Superior temporal gyrus (tissue), 1 donor: ENCODE data around the gene ACTN1.
"Not testable (repeated sequence)": the region's sequence is repeated elsewhere in the genome, so short reads cannot be mapped to it uniquely, and the experiment has no call there.

Source experiments
- DNase-seq: peaks from one replicate; pipeline ENCODE4 v3.0.0-alpha.2; 2016; ENCODE audit errors: extremely low spot score

ACTN1 gene

GRCh38 chr14:68979021-68979721 is at the start of gene ACTN1:
Gene ACTN1 (minus strand): TSS chr14:68979302. CDS start chr14:68979056, 246 bp downstream.
- peak; percentile 69 for DNase-seq

DNA sequence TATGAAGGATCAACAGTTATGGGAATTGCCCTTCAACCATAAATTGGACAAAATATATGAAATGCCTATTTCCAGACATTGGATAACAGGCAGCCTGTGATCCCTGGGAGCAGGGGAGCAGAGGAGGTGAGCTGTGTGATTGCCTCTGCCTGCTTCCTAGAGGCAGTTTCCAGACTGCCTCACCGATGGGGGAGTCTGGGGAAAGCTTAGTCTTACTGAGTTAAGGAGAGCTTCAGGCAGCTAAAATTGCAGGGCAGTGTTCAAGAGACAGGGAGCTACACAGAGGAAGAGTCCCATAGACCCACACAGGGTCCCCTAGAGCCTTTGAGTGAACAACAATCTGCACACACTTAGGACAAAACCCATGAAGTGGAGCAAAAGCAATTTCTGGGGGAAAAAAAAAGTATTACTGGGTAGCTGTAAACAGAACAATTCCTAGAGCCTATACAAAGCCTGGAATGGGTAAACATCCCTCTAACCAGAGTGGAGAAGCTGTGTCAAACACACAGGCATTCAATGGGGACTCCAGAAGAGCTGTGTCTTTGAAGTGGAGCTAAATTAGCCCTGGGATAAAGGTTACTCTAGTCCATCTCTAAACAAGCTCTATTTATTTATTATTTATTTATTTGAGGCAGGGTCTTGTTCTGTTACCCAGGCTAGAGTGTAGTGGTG is 48.3 kb upstream of the ACTN1 start:
- DNase-seq = no peak

DNA sequence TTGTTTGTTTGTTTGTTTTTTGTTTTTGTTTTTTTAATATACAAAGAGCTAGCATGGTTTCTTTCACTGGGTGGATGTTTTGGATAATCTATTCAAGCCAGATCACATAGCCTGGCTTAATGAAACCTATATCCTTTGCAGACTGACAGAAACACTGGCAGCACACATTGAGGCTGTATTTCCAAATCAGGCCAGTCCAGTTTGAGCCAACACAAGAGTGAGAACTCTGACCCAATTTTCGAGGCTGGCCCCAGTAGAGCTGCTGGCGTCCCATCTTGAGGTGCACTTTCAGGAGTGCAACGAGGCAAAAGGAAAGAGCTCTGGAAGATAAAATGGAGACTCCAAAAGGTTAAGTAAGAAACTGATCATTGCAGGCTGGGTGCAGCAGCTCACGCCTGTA is 43.9 kb upstream of the ACTN1 start:
- DNase-seq = no peak

- not testable (repeated sequence) for DNase-seq
Measured at GRCh38 chr14:69022093-69022492, 43.0 kb upstream of the ACTN1 start.

DNA sequence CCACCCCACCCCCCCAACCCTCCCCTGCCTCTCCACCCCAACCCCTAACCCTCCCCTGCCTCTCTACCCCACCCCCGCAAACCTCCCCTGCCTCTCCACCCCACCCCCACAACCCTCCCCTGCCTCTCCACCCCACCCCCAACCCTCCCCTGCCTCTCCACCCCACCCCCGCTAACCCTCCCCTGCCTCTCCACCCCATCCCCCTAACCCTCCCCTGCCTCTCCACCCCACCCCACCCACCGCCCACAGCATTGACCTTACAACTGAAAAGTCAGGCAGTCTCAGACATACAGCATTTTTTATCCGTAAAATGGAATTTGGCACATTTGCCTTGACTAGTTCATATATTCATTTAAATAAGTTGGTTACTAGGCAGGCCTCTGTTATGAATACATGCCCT is 38.6 kb upstream of the ACTN1 start:
- no peak for DNase-seq

- DNase-seq = no peak
Measured at GRCh38 chr14:69014829-69015259, 35.7 kb upstream of the ACTN1 start.

GRCh38 chr14:69013943-69014782 is 35.1 kb upstream of the ACTN1 start:
- no peak for DNase-seq

DNA sequence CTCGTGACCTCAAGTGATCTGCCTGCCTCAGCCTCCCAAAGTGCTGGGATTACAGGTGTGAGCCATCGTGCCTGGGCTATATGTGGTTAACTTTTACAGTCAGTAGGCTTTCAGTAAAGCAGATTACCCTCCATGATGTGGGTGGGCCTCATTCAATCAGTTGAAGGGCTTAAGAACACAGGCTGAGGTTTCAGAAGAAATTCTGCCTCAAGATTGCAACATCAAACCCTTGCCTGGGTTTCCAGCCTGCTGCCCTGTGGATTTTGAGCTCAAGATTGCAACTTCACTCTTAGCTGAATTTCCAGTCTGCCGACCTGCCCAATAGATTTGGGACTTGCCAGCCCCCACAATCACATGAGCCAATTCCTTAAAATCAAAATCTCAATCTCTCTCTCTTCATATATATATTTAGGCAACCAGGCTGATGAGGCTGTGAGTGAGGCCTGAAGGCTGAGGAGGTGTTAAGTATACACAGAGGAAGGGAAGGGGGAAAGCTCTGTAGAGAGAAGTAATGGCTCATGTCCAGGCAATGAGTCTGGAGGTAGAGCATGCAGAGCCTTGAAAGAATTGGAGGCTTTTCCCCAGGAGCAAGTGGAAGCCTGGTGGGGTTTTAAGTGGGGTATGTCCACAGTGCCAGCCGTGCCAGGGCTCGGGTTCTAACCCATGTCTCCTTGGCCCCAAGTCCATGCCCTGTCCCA is 33.3 kb upstream of the ACTN1 start:
- no peak for DNase-seq

DNA sequence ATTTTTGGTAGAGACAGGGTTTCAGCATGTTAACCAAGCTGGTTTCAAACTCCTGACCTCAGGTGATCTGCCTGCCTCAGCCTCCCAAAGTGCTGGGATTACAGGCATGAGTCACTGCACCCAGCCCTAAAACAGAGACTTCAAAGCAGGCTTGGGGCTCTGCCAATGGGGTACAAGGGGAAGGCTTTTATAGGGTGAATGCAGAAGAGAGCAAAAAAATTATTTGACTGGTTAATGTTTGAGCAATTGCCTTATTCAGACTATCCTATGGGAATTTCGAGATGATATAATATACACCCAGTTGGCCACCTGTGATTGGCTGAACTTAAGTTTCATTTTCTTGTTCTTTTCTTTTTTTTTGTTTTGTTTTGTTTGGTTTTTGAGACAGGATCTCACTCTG is 31.5 kb upstream of the ACTN1 start:
- no peak for DNase-seq

GRCh38 chr14:69008421-69008884 is 29.4 kb upstream of the ACTN1 start:
- DNase-seq = no peak

DNA sequence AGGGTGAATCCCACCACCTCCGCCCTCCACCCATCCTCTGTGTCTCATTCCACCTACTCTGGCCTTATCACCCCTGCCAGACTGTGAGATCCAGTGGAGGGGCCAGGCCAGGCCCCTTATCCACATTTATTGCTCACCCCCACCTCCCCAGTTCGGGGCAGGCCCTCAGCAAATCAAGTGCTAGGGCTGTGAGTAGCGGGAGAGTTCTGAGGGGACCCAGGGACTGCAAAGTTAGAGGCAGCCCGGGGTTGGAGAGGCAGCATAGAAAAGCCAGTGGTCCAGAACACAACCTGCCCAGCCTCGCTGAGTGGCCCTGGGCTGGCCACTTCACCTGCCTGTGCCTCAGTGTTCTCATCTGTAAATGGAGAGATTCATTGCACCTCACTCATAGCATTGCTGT is 27.2 kb upstream of the ACTN1 start:
- no peak for DNase-seq

- DNase-seq = no peak
Measured at GRCh38 chr14:69005432-69006148, 26.5 kb upstream of the ACTN1 start.

GRCh38 chr14:69004731-69005431 is 25.8 kb upstream of the ACTN1 start:
- no peak for DNase-seq

- DNase-seq = no peak
Measured at GRCh38 chr14:69003626-69004025, 24.5 kb upstream of the ACTN1 start.

DNA sequence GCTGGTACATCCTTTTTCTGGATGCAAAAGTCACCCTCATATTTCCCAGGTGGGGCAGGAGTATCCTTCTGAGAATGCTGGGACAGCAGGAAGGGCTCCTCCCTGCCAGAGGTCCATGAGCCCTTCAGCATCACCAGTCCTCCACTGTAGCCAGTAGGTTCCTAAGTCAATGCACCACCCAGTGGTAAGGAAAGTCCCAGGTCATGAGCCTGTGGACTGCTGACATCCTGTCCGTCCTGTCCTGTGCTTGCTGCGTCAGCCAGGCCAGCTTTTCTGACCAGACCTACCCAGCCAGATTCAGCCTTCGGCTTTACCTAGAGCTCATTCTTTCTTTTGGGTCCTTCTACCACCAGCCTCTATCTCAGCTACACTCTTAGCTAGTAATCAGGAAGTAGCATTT is 23.0 kb upstream of the ACTN1 start:
- DNase-seq = no peak

DNA sequence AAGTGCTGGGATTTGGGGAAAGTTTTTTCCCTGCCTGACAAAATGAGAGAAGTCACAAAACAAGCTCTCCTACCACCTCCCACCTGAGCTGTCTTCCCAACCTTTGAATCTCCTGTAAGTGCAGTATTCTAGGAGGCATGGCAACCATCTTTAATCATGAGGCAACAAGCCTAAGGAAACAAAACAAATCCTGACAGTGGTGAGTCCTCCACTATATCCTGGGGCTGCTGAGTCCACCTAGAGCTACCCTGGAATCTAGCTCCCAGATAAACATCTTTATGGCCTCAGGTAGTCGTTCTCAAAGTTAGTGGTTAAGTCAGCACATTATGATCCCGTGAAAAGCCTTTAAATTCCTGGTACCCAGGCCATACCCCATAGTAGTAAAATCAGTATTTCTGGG is 22.3 kb upstream of the ACTN1 start:
- DNase-seq = no peak

DNA sequence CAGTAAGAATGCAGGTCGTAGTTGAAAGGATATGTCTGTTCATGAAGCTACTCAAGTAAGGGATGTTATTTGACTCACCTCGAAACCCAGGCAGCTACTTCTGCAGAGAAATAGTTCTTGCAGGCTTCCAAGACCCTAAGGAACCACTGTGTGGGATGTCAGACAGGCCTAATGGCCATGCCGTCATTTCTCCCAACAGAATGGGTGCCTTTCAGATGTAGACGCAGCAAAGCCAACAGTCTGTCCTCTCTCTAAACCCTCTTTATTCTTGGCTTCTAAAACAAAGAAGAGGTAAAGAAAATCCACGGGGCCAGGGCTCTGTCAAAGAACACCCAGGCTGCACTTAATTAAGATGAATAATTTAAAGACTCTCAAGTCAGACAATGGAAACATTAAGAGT is 19.0 kb upstream of the ACTN1 start:
- DNase-seq = no peak

DNA sequence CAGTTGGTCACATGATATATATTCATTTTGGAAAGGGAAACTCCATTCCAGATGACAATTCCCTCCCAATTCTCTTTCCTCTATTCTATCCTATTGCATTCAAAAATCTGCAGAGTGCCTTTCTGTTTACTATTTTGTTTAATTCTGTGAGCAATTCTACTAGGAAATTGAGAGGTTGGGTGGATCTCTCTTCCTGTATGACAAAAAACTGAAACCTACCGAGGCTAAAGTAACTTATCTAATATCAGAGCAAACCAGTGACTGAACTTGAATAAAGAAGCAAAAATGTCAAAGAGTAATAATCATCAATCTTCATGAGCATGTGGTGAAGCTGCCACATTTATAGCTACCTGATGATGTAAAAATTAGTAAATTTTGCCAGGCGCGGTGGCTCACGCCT is 16.6 kb upstream of the ACTN1 start:
- DNase-seq = no peak

DNA sequence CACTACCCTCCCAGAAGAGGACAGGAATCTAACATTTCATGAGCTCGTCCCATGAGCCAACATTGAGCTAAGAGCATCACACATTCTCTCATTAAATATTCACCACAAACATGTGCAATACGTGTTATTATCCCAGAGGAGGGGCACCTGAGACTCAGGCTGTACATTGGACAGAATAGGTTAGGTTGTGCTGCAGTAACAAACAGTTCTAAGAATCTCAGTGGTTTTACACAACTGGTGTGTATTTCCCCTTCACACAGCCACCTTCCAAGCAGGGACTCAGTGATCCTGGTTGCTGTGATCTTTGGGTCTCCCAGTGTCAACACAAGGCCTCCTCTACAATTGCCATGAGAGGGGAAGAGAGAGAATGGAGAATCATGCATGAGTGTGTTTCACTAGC is 15.0 kb upstream of the ACTN1 start:
- no peak for DNase-seq

DNA sequence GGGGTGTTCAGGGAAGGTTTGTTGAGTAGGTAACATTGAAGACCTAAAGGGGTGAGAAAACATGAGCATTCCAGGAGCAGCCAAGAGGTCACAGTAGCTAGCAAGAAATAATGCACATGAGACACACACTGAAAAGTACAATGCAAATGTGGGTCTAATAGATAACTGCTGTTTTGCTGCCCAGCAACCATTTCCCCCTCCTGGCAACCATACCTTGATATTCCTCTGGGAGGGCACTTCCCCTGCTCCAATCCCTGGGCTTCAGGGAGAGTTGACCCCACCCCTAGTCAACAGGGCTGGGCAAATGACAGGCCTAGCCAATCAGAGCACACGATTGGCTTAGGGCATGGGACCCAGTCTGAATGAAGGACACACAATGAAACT is 8.5 kb upstream of the ACTN1 start:
- no peak for DNase-seq
